H1 (cell line): ENCODE results near the gene DENND1A. TPM values are rescaled to one million over a fixed set of nuclear protein-coding genes. Genes with fewer than 3 reads are reported as not detected.

ENCODE experiments used
- CTCF ChIA-PET: fragments of 300-600 bp; sonication (Branson Sonifier 250); formaldehyde crosslinking; loops from one replicate; lab custom pipeline; 2021; ENCODE audit not compliant: partially characterized antibody; lab: Charles Lee
- POLR2A ChIA-PET: fragments of 300-600 bp; sonication (Branson Sonifier 250); formaldehyde crosslinking; loops from one replicate; lab custom pipeline; 2021; ENCODE audit warnings: inconsistent platforms; ENCODE audit not compliant: partially characterized antibody; lab: Charles Lee
- DNase-seq, 2 experiments: peaks; one replicate each; pipeline versions ENCODE4 v3.0.0 to v3.0.0-alpha.2; 2010 to 2022; ENCODE audit warnings: low spot score in 2 of 2, low read depth in 1 of 2, mixed read lengths in 1 of 2
- FAIRE-seq: peaks from 2 replicates; lab custom pipeline; 2011; peaks lifted over from hg19 to GRCh38; lab: Jason Lieb, UNC
- H2AFZ ChIP-seq: 2 replicates; pipeline ENCODE4 v1.8.1; 2012; ENCODE audit warnings: low read length, inconsistent platforms
- H2AK5ac ChIP-seq: 2 replicates; pipeline ENCODE4 v1.6.1; 2013; ENCODE audit warnings: low read depth, low read length
- H2BK120ac ChIP-seq: replicated peaks from 2 replicates; pipeline ENCODE3; 2013; ENCODE audit warnings: low read depth, low read length, inconsistent platforms
- H2BK12ac ChIP-seq: 2 replicates; pipeline ENCODE4 v1.6.1; 2013; ENCODE audit warnings: low read depth, low read length
- H2BK15ac ChIP-seq: 2 replicates; pipeline ENCODE4 v1.6.1; 2013; ENCODE audit warnings: low read length
- H2BK20ac ChIP-seq: 2 replicates; pipeline ENCODE4 v1.6.1; 2013; ENCODE audit warnings: low read length
- H2BK5ac ChIP-seq: 2 replicates; pipeline ENCODE4 v1.6.1; 2013; ENCODE audit warnings: low read depth, low read length
- H3K14ac ChIP-seq: 2 replicates; pipeline ENCODE4 v1.6.1; 2013; ENCODE audit warnings: inconsistent platforms; ENCODE audit not compliant: insufficient read length
- H3K18ac ChIP-seq: 2 replicates; pipeline ENCODE4 v1.6.1; 2013; ENCODE audit warnings: low read length; ENCODE audit errors: extremely low read depth
- H3K23ac ChIP-seq: 2 replicates; pipeline ENCODE4 v1.6.1; 2013; ENCODE audit warnings: inconsistent platforms; ENCODE audit not compliant: insufficient read length
- H3K23me2 ChIP-seq: 2 replicates; pipeline ENCODE4 v1.6.1; 2013; ENCODE audit warnings: low read depth, low read length
- H3K27ac ChIP-seq: 2 replicates; pipeline ENCODE4 v1.6.1; 2011; ENCODE audit warnings: low read depth, low read length, inconsistent platforms
- H3K27me3 ChIP-seq, 4 experiments: replicated peaks in 1 of 4; 1 replicate in 1 of 4; 2 replicates in 3 of 4; pipeline versions ENCODE4 v1.6.1 to v1.8.1; 2011 to 2013; ENCODE audit warnings: low read length in 3 of 4, mild to moderate bottlenecking in 3 of 4, inconsistent platforms in 2 of 4, mixed read lengths in 2 of 4, moderate library complexity in 1 of 4; ENCODE audit not compliant: control insufficient read depth in 3 of 4, insufficient read depth in 3 of 4; ENCODE audit errors: extremely low read depth in 1 of 4
- H3K36me3 ChIP-seq, 4 experiments: 2 replicates each; pipeline versions ENCODE4 v1.6.1 to v1.8.1; 2011 to 2013; ENCODE audit warnings: mild to moderate bottlenecking in 4 of 4, low read length in 3 of 4, moderate library complexity in 2 of 4, control low read depth in 1 of 4, inconsistent platforms in 1 of 4; ENCODE audit not compliant: insufficient read depth in 4 of 4, control insufficient read depth in 2 of 4
- H3K4ac ChIP-seq: replicated peaks from 2 replicates; pipeline ENCODE3; 2013; ENCODE audit warnings: low read length, low read depth, mixed read lengths, inconsistent platforms; ENCODE audit not compliant: insufficient read length
- H3K4me1 ChIP-seq, 4 experiments: replicated peaks in 1 of 4; 1 replicate in 1 of 4; 2 replicates in 3 of 4; pipeline versions ENCODE4 v1.6.1 to v1.8.1; 2011 to 2013; ENCODE audit warnings: low read length in 3 of 4, inconsistent platforms in 2 of 4, mixed read lengths in 1 of 4; ENCODE audit not compliant: insufficient read depth in 4 of 4, control insufficient read depth in 3 of 4
- H3K4me2 ChIP-seq, 2 experiments: 2 replicates each; pipeline versions ENCODE4 v1.6.1 to v1.8.1; 2011 to 2013; ENCODE audit warnings: low read depth in 2 of 2, low read length in 2 of 2, control low read depth in 1 of 2, inconsistent platforms in 1 of 2, mild to moderate bottlenecking in 1 of 2; ENCODE audit not compliant: insufficient read depth in 1 of 2
- H3K4me3 ChIP-seq, 4 experiments: fragments of 200-600, 300-600 bp in 1 of 4; sonication (generic), shearing (Covaris generic), sonication (Bioruptor Twin) in 1 of 4; 2 replicates each; pipeline versions ENCODE4 v1.5.1 to v1.8.1; 2011 to 2016; ENCODE audit warnings: low read length in 4 of 4, low read depth in 3 of 4, control low read depth in 2 of 4, inconsistent platforms in 2 of 4, mild to moderate bottlenecking in 2 of 4, mixed read lengths in 1 of 4, moderate library complexity in 1 of 4; ENCODE audit not compliant: insufficient read depth in 2 of 4; ENCODE audit errors: extremely low read depth in 1 of 4
- H3K56ac ChIP-seq: replicated peaks from 2 replicates; pipeline ENCODE3; 2013; ENCODE audit warnings: low read depth, mild to moderate bottlenecking, mixed read lengths, low read length, inconsistent platforms; ENCODE audit not compliant: insufficient read length
- H3K79me1 ChIP-seq: 2 replicates; pipeline ENCODE4 v1.6.1; 2013; ENCODE audit warnings: low read depth, low read length, control low read depth
- H3K79me2 ChIP-seq, 2 experiments: 2 replicates each; pipeline versions ENCODE4 v1.6.1 to v1.8.1; 2012 to 2013; ENCODE audit warnings: low read length in 2 of 2, mild to moderate bottlenecking in 2 of 2, inconsistent platforms in 1 of 2; ENCODE audit not compliant: insufficient read depth in 2 of 2, control insufficient read depth in 1 of 2
- H3K9ac ChIP-seq, 4 experiments: replicated peaks in 1 of 4; 1 replicate in 1 of 4; 2 replicates in 3 of 4; pipeline versions ENCODE4 v1.6.1 to v1.8.1; 2011 to 2013; ENCODE audit warnings: low read depth in 3 of 4, low read length in 3 of 4, control low read depth in 2 of 4, mild to moderate bottlenecking in 2 of 4, moderate library complexity in 2 of 4, inconsistent platforms in 1 of 4; ENCODE audit errors: extremely low read depth in 1 of 4
- H3K9me3 ChIP-seq, 2 experiments: 2 replicates each; pipeline versions ENCODE4 v1.6.1 to v1.8.1; 2012 to 2013; ENCODE audit warnings: mild to moderate bottlenecking in 2 of 2, moderate library complexity in 2 of 2, control low read depth in 1 of 2, inconsistent platforms in 1 of 2, low read depth in 1 of 2, low read length in 1 of 2, mixed read lengths in 1 of 2; ENCODE audit not compliant: insufficient read depth in 2 of 2
- H4K20me1 ChIP-seq, 2 experiments: replicated peaks in 1 of 2; 2 replicates each; pipeline versions ENCODE3 to v1.8.1; 2011 to 2013; ENCODE audit warnings: inconsistent platforms in 2 of 2, low read length in 2 of 2, mild to moderate bottlenecking in 1 of 2; ENCODE audit not compliant: insufficient read depth in 2 of 2, control insufficient read depth in 1 of 2
- H4K5ac ChIP-seq: 2 replicates; pipeline ENCODE4 v1.6.1; 2013; ENCODE audit warnings: low read length, low read depth, mixed read lengths, inconsistent platforms; ENCODE audit not compliant: insufficient read length
- H4K8ac ChIP-seq: 2 replicates; pipeline ENCODE4 v1.8.0; 2013; ENCODE audit warnings: mild to moderate bottlenecking, moderate library complexity, low read length, inconsistent platforms; ENCODE audit not compliant: insufficient read depth; ENCODE audit errors: extremely low read depth
- H4K91ac ChIP-seq: replicated peaks from 2 replicates; pipeline ENCODE3; 2013; ENCODE audit warnings: low read length, mixed read lengths, inconsistent platforms; ENCODE audit not compliant: insufficient read length
- BRCA1 ChIP-seq: IDR thresholded peaks from 2 replicates; pipeline ENCODE4 v1.6.1; 2012; ENCODE audit warnings: low read depth, low read length, improper control_type of control experiment
- JUND ChIP-seq: IDR thresholded peaks from 2 replicates; pipeline ENCODE4 v1.6.1; 2011; ENCODE audit warnings: mild to moderate bottlenecking, improper control_type of control experiment, low read length
- NRF1 ChIP-seq: IDR thresholded peaks from 2 replicates; pipeline ENCODE4 v1.6.1; 2011; ENCODE audit warnings: mild to moderate bottlenecking, low read depth, low read length, improper control_type of control experiment
- POU5F1 ChIP-seq: IDR thresholded peaks from 2 replicates; pipeline ENCODE4 v1.6.1; 2011; ENCODE audit warnings: low read depth, mild to moderate bottlenecking, low read length, moderate library complexity
- TBP ChIP-seq: IDR thresholded peaks from 2 replicates; pipeline ENCODE4 v1.6.1; 2011; ENCODE audit warnings: low read depth, low read length, improper control_type of control experiment
- TEAD4 ChIP-seq: IDR thresholded peaks from 2 replicates; pipeline ENCODE4 v1.6.1; 2012; ENCODE audit warnings: low read depth, low read length, inconsistent platforms, mixed read lengths
- YY1 ChIP-seq: IDR thresholded peaks from 2 replicates; pipeline ENCODE4 v1.6.1; 2011; ENCODE audit warnings: low read depth, mild to moderate bottlenecking, low read length
- WGBS, 2 experiments: shearing (Covaris generic) in 1 of 2; methylation state at CpG; one replicate each; pipeline versions ENCODE4 v1.1.6 to v1.1.7; 2013 to 2015; ENCODE audit warnings: low lambda C conversion rate in 2 of 2, mixed read lengths in 2 of 2, inconsistent platforms in 1 of 2, low coverage in 1 of 2, missing lambda C conversion rate in 1 of 2; ENCODE audit not compliant: insufficient replicate concordance in 2 of 2, insufficient coverage in 1 of 2, insufficient read length in 1 of 2; ENCODE audit errors: extremely low coverage in 1 of 2, missing lambda C conversion rate in 1 of 2; 5-methylcytosine and 5-hydroxymethylcytosine counted together
- polyA plus RNA-seq, 7 experiments: library from polyadenylated mRNA; depleted of rRNA in 3 of 7; stranded (reverse) in 5 of 7; unstranded in 2 of 7; fragments of >200 nt in 5 of 7; fragments of 200-250 nt in 2 of 7; gene quantifications; 1 replicate in 5 of 7; 2 replicates in 1 of 7; 4 replicates in 1 of 7; pipeline versions ENCODE4 v1.2.1 to v1.2.3, GENCODE V29; 2011 to 2013; ENCODE audit warnings: missing spikeins in 2 of 7, mixed read lengths in 2 of 7
- total RNA-seq: library from RNA; stranded (reverse); fragmentation: NEBNext Ultra II Directional; extraction: Animal tissue kit (Norgen Biotek cat#: 25700); gene quantifications from 2 replicates; pipeline ENCODE4 v1.2.1, GENCODE V29; 2021
- TF ChIP-seq, protein P1 (sequence below): IDR thresholded peaks from 2 replicates; pipeline ENCODE4 v1.6.1; 2012; ENCODE audit warnings: inconsistent platforms
- TF ChIP-seq, protein P2 (sequence below): IDR thresholded peaks from 2 replicates; pipeline ENCODE4 v1.6.1; 2011; ENCODE audit warnings: low read depth, mild to moderate bottlenecking, low read length; ENCODE audit not compliant: insufficient read depth
- TF ChIP-seq, protein P3 (sequence below), 3 experiments: IDR thresholded peaks; 1 replicate in 2 of 3; 2 replicates in 1 of 3; pipeline versions ENCODE4 v1.5.1 to v1.6.1; 2011; ENCODE audit warnings: low read length in 3 of 3, mild to moderate bottlenecking in 3 of 3, inconsistent platforms in 2 of 3, low read depth in 1 of 3, moderate library complexity in 1 of 3; ENCODE audit not compliant: insufficient read depth in 1 of 3; ENCODE audit errors: control extremely low read depth in 1 of 3

DENND1A gene
- total and polyA plus RNA-seq, 2 of the 8 experiments (the other 6 are each of a cell fraction or from before 2014, with no cell fraction given) = 24.1 to 26.4 TPM

DNA sequence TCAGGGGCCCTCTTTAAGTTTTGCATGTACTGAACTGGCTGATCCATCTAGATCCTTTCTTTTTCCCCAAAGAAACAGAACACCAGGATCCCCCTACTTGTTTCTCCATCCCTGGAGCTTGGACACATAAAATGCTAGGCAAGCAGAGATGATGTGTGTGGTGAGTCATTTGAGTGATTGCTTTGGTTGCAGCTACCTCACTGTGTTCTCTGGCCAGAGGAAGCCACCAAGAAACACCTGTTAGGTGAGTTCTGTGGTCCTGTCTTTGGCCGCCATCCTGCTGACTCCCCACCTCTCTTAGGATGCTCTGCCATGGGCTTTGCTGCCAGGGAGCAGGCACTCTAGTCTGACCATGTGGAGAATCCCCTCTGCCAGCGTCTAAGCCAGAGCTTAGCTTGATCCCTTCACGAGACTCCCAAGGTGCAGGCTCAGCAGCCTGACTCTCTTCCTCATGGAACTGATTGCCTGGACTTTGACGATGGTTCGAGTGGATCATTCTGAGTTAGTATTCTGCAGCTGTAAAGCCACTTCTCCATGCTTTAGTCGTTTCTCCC is 27.3 kb upstream of the DENND1A start:
- Histone ChIP-seq H2AFZ (no peak overlapping the region), H2BK12ac (no peak overlapping the region), H4K20me1 (no peaks in the 10 kb centered on the region), H3K9ac (no peak overlapping the region), H2BK15ac (0 out of 2 replicates have a peak overlapping the region, but pooled peaks have one; percentile 13), H4K5ac (no peak overlapping the region), H3K4me1 (peaks cover 0 to 7% (median 3%) of the 10 kb centered on the region in 4 experiments; a peak in 6 of 7 replicates), H3K56ac (no peak overlapping the region), H2BK120ac (no peak overlapping the region), H3K36me3 (no peaks in the 10 kb centered on the region), H3K79me1 (no peaks in the 10 kb centered on the region), H2BK20ac (no peak overlapping the region), H2AK5ac (no peak overlapping the region), H3K23me2 (no peaks in the 10 kb centered on the region), H2BK5ac (no peak overlapping the region), H3K4me2 (no peak overlapping the region), H3K79me2 (no peaks in the 10 kb centered on the region), H4K8ac (no peak overlapping the region), H4K91ac (no peak overlapping the region), H3K4ac (no peak overlapping the region), H3K27ac (no peak overlapping the region), H3K4me3 (no peak overlapping the region), H3K27me3 (peaks cover 0 to 1% (median 0%) of the 10 kb centered on the region in 4 experiments; a peak in 2 of 7 replicates), H3K14ac (no peak overlapping the region), H3K18ac (no peak overlapping the region), H3K23ac (no peak overlapping the region), H3K9me3 (no peaks in the 10 kb centered on the region)
- CTCF ChIA-PET = interaction anchor here (0.8 to 1.3 kb wide), 3 partner anchors 82 to 407 kb away, joined by 3 read pairs; no protein-coding TSS in a partner anchor
- no peak for FAIRE-seq
- POLR2A ChIA-PET = no interaction called here
- DNase-seq = no peak
- WGBS, 2 experiments = 85% methylated on average over 6 of the region's 6 CpGs; no CpG with 5 or more reads in 1 of the 2 experiments
- no peak for TF ChIP-seq NRF1
- TF ChIP-seq BRCA1 = no peak
- TF ChIP-seq, protein P1, sequence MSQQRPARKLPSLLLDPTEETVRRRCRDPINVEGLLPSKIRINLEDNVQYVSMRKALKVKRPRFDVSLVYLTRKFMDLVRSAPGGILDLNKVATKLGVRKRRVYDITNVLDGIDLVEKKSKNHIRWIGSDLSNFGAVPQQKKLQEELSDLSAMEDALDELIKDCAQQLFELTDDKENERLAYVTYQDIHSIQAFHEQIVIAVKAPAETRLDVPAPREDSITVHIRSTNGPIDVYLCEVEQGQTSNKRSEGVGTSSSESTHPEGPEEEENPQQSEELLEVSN = no peak
- no peak for TF ChIP-seq POU5F1
- TF ChIP-seq TEAD4 = no peak
- no peak for TF ChIP-seq YY1
- no peak for TF ChIP-seq JUND
- TF ChIP-seq, protein P2, sequence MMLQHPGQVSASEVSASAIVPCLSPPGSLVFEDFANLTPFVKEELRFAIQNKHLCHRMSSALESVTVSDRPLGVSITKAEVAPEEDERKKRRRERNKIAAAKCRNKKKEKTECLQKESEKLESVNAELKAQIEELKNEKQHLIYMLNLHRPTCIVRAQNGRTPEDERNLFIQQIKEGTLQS = no peak
- TF ChIP-seq, protein P3, sequence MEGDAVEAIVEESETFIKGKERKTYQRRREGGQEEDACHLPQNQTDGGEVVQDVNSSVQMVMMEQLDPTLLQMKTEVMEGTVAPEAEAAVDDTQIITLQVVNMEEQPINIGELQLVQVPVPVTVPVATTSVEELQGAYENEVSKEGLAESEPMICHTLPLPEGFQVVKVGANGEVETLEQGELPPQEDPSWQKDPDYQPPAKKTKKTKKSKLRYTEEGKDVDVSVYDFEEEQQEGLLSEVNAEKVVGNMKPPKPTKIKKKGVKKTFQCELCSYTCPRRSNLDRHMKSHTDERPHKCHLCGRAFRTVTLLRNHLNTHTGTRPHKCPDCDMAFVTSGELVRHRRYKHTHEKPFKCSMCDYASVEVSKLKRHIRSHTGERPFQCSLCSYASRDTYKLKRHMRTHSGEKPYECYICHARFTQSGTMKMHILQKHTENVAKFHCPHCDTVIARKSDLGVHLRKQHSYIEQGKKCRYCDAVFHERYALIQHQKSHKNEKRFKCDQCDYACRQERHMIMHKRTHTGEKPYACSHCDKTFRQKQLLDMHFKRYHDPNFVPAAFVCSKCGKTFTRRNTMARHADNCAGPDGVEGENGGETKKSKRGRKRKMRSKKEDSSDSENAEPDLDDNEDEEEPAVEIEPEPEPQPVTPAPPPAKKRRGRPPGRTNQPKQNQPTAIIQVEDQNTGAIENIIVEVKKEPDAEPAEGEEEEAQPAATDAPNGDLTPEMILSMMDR (IDR thresholded peaks at IDR 0.05; ENCODE audit: control extremely low read depth in 1 of 3, insufficient read depth in 1 of 3, low read depth in 1 of 3, low read length in 3 of 3) = no peak
- no peak for TF ChIP-seq TBP
